Measurements from ENCODE around the gene SHMT1.
"Not testable (repeated sequence)": the region's sequence is repeated elsewhere in the genome, so short reads cannot be mapped to it uniquely, and the experiment has no call there.

SHMT1 gene

DNA sequence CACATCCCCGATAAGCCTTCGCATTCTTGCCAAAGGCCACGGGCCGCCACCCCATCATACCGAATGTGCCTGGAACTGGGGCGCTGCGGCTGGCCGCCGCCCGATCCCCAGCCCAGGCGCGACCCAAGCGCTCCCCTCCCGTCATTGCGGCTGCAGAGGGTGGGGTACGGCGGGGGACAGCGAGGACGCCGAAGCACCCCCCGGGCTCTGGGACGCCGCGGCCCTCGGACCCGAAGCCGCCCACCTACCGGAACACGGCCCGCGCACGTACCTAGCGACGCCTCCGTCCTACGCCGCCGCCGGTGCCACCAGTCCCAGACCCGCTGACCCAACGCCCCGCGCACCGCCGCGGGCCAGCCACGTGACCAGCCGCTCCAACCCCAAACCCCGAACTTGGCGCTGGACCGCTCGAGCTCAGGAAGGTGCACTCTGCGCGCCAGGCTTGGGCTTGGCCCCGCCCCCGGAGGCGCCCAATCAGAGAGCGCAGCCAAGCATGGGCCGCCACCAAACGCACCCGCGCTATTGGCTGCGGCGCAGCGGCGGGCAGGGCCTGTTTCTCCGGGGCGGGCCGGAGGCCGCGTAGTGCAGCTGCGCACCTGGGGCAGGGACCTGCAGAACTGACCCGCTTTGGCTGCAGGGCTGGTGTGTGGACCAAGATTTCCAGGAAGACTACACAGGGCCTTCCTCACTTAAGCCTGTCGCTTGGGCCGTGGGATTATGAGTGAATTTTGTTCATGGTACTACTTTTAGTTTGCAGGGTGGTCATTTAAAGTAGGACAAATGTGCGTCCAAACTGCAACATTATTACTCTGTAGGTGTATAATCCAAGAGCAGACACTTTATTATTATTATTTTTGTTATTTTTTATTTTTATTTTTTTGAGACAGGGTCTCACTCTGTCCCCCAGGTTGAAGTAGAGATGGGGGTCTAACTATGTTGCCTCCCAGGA lies at the start of gene SHMT1:
Gene SHMT1, minus strand, starts transcription at position 450 of the 949 bp plus-strand sequence. CDS start 7,569 bp downstream, outside the sequence.
- peak; percentile 64 for DNase-seq

DNA sequence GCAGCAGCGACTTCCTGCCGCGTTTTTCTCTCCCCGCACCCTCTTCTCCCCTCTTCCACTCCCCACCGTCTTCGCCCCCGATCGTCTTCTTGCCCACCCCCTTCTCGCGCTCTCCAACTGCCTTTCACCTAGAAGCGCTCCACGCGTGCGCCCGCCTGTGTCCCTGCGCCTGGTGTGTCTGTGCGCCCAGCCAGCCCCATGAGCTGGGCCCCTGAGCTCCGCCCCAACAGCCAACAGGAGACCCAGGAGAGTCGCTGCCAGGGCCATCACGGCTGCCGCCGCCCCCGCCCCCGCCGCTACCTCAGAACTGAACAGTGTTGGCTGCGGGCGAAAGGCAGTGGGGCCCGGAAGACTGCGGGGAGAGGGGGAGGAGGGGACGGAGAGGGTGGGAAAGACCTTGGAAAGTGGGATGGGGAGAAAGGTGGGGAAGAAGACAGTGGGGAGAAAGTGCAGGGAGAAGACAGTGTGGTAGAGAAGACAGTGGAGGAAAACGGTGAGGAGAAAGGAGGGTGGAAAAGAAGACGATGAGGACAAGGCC lies 48.7 kb upstream of the SHMT1 start:
- DNase-seq, result not testable (repeated sequence)

DNA sequence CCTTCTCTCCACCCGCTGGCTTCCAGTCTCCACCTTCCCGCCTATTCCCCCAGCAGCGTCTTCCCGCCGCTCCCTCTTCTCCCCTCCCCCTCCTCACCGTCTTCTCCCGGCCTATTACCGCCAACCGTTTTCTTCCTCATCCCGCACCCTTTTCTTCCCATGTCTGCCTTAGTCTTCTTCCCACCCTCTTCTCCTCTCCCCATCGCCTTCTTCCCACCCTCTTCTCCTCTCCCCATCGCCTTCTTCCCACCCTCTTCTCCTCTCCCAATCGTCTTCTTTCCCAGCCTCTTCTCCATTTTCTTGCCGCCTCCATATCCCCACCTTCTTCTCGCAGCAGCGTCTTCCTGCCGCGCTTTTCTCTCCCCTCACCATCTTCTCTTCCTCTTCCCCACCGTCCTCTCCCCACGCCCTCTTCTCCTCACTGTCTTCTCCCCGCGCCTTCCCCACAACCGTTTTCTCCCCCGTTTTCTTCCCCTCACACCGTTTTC lies 48.1 kb upstream of the SHMT1 start:
- not testable (repeated sequence) for DNase-seq

DNA sequence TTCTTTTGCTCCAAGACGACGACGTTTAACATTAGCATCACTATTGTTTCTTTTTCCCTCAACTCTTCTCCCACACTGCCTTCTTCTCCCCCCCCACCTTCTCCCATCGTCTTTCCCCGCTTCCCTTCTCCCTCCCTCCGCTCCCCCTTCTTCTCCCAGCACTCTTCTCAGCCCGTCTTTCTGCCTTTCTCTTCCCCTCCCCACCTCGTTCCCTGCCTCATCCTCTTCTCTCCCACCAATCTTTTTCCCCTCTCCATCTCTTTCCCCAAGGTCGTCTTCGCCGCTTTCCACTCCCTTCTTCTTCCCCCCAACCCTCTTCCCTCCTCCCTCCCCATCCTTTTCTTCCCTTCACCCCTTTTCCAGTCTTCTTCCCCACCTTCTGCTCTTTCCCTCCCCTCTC lies 47.4 kb upstream of the SHMT1 start:
- DNase-seq, result not testable (repeated sequence)

DNA sequence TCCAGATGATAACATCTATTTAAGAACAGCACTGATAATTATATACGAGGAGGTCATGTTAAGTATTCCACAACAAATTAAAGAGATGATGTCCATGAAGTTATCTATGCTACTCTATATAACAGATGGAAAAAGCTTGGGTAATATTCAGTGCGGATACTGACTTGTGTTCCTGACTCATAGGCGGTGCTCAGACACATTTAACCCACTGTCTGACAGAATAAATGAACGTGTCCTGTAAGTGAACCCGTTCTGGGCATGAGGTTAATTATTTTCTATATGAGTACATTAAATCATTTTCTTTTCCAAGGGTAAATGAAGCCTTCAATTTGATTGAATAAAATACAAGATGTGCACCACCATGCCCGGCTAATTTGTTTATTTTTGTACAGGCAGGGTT lies 46.0 kb upstream of the SHMT1 start:
- DNase-seq, result not testable (repeated sequence)

DNA sequence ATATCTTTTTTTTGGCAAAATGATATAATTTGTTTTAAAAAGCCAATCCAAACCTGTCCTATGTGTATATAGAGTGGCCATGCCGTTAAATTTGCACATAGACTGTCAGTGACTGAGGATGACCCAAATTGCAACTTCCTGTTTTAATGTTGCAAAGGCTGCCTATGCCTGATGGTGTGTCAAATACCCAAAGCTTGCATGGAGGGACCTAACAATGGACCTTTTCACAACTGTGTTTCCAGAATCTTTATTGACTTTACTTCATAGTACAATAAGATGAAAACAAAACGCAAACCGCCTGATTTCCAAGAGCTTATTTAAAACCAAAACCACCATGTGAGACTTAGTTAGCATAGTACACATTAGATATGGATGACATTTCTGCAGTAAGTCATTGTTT lies 45.6 kb upstream of the SHMT1 start:
- not testable (repeated sequence) for DNase-seq

DNA sequence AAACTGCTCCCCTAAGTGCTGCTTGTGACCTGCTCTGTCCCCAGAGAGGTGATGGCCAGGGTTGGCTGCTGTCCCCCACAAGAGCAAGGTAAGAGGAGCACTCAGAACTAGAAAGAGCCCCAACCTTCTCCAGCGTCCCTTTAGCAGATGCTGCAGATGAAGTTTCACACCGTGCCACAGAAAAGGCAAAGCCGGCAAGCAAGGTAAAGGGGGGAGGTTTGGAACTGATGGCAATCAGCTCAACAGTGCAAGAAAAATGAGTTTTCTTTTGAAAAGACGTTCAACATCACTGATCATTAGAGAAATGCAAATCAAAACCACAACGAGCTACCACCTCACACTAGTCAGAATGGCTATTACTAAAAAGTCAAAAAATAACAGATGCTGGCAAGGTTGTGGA lies 40.3 kb upstream of the SHMT1 start:
- DNase-seq, result not testable (repeated sequence)

DNA sequence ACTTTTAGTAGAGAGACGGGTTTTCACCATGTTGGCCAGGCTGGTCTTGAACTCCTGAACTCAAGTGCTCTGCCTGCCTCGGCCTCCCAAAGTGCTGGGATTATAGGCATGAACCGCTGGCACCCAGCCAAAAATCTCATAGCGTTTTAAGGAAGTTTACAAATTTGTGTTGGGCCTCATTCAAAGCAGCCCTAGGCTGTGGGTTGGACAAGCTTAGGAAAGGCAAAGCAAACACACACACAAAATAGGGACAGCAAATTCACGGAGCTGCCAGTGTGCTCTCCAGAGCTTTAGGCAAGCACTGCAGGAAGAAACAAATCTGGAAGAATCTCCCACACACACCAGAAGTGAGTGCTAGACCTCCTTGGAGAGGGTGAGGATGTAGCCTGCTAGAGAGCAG lies 39.8 kb upstream of the SHMT1 start:
- not testable (repeated sequence) for DNase-seq

DNA sequence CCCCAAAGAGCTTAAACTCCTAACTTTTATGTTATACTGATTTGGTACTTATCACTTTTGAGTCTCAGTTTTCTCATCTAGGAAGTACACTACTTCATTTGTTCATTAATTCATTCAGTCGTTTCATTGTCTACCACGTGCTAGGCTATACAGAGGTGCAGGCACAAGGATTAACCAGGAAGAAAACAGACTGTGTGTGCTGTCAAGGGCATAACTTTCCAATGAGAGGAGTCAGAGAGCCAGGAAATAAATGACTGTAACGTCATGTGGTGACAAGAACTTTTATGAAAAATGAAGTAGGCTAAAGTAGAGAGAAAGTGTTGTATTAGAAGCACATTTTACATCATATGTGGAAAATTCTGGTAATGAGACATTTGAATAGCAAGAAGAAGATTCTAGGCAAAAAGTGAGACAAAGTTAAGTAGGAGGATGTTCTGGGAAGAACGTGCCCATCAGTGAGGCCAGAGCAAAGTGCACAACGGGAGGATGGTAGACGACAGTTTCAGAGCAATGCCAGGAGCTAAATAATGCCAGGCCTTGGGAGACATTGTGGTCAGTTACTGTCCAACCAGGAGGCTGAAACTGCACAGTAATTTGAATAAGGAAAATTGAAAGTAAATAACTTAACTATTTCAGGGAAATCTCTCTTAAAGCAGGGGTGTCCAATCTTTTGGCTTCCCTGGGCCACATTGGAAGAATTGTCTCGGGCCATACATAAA lies 38.7 kb upstream of the SHMT1 start:
- not testable (repeated sequence) for DNase-seq

DNA sequence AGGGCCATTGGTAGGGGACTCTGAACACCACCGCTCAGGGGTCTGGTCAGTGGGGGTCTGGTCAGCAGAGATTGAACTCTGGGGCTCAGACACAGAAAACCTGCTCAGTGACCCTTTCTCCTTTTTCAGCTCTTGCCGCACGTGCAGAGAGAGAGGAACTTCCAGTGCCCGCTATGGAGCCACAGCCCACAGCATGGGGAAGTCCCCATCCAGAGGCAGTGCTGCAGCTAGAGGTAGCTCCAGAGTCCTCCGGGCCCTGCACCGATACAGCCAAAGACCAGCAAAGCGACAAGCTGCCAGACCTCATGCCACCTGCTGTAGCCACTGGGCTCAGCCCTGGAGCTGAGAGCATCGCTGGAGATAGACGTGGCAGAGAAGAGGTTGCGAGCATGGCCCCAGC lies 25.4 kb upstream of the SHMT1 start:
- DNase-seq, result not testable (repeated sequence)

DNA sequence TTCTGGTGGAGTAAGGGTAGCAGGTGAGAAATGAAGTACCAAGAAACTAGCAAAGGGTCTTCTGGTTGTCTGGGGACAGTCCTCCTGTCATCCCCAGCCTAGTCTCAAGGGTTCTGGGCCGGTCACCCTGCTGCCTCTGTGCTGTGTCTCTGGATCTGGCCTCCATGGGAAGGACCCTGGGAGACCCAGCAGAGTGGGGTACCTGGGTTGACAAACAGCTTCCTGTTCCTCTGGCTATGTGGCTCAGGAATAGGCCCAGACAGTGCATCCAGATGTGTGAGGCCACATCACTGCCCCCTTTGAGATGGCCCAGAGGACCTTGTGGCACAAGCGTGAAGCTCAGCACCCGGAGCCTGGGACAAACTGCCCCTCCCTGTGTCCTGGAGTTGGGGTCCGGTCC lies 24.9 kb upstream of the SHMT1 start:
- DNase-seq, result not testable (repeated sequence)

DNA sequence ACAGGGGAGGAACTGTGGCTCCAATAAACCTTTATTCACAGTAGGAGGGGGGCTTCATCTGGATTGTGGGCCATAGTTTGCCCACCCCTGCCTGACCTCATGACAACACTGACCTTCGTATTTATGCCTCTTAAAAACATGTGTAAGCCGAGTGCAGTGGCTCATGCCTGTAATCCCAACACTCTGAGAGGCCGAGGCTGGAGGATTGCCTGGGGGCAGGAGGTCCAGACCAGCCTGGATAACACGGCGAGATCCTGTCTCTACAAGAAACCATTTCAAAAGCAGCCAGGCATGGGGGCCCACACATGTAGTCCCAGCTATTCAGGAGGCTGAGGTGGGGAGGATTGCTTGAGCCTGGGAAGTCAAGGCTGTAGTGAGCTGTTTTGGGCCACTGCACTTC lies 24.2 kb upstream of the SHMT1 start:
- not testable (repeated sequence) for DNase-seq

DNA sequence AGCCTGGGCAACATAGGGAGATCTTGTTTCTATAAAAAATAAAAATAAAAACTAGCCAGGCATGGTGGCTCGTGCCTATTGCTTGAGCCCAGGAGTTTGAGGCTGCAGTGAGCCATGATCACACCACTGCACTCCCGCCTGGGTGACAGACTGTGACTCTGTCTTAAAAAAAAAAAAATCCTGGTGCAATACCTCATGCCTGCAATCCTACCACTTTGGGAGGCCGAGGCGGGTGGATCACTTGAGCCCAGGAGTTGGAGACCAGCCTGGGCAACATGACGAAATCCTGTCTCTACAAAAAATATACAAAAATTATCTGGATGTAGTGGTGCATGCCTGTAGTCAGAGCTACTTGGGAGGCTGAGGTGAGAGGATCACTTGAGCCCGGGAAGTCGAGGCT lies 20.9 kb upstream of the SHMT1 start:
- not testable (repeated sequence) for DNase-seq

DNA sequence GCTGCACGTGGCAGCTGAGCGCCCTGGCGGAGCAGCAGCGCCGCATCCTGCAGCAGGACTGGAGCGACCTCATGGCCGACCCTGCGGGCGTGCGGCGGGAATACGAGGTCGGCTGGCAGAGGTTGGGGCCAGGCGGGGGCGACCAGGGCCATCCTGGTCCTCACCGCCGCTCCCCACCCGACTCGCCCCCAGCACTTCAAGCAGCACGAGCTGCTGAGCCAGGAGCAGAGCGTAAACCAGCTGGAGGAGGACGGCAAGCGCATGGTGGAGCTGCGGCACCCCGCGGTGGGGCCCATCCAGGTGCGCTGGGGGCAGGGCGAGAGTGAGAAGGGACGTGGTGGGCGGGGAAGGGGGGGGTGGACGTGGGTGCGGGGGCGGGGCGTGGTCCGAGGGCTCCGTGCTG lies 19.7 kb upstream of the SHMT1 start:
- DNase-seq, result not testable (repeated sequence)

DNA sequence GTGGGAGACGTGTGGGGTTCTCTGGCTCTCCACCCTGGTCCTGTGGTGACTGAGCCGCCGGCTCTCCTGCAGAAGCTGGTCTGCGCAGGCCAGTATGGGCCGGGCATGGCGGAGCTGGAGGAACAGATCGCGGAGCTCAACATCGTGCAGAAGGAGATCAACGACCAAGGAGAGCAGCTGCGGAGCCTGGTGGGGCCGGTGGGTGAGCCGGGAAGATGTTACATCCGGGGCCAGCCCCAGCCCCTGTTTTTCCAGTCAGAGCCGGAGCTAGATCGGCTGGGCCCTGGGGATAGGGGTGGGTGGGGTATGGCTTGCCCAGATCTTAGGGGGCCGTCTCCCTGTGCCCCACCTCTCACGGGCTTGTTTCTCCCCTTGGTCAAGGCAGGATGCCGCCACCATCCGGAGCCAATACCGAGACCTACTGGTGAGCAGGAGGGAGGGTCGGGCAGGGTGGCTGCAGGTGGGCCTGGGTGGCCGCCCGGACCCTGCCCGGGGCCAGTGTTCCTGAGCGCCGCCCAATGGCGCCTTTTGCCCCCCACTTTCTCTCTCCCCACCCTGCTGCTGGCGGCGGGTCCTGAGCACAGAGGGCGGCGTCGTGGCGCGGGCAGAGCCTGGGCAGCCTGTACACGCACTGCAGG lies 19.2 kb upstream of the SHMT1 start:
- DNase-seq, result no peak

DNA sequence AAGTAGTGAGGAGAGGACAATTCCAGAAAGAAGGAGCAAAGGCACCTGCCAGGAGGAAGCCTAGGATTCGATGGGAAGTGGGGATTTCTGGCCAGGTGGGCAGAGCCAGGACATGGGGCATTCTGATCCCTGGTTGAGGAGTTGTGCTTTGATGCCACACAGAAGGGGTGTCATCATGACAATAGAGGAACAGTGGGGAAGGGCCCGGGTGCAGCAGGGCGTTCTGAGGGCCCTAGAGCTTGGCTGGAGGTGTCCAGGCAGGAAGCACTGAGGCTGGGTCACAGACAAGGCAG lies 18.5 kb upstream of the SHMT1 start:
- DNase-seq, result no peak

DNA sequence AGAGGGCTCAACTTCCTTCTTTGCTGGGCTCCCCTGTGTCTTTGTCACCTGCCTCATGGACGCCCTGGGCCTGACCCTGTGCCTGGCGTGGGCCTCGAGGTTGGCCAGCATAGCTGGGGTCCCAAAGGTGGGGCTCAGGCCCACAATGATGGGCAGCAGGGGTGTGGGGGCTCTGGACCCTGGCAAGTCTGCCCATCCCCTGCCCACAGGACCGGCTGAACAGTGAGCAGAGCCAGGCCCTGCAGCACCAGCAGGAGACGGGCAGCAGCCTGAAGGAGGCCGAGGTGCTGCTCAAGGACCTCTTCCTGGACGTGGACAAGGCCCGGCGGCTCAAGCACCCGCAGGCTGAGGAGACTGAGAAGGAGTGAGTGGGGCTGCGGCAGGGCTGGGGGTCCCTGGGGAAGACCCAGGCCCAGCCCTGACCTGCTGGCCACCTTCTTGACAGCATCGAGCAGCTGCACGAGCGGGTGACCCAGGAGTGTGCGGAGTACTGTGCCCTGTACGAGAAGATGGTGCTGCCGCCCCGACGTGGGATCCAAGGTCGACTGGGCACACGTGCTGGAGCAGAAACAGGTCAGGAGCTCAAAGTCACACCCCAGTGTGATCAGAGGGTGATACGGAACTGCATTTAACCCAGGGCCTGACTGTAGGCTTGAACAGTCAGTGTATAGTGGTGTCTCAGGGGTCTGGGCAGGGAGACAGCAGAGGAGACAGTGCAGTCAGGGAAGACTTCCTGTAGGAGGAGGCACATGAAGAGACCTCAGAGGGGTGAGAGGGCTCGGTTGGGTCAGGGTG lies 18.0 kb upstream of the SHMT1 start:
- DNase-seq, result no peak

DNA sequence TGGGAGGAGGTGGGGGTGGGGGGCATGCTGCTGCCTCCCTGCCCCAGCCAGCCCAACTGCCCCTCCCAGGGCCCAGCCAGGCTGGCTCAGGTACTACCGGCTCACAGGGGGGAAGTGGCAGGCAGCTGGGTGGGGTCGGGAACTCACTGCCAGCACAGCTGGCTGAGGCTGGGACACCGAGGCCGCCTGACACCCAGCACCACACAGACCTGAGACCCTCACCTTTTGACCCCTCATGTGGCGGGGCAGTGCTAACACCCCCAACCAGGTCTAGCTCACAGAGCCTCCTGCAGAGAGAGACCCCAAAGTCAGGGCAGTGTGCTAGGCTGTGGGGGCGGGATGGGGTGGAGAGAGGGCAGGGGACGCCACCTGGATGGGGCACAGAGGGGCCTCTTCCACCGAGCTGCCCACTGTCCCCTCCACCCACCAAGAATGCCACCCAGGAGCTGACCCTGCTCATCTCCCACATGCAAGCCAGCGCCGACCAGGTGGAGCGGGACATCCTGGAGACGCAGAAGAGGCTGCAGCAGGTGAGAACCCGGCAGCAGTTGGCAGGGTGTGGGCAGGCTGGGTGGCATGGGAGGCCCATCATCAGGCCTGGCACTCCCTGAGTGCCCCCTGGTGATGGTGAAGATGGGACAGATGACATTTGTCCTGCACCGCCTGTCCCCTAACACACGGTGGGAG lies 17.3 kb upstream of the SHMT1 start:
- no peak for DNase-seq

DNA sequence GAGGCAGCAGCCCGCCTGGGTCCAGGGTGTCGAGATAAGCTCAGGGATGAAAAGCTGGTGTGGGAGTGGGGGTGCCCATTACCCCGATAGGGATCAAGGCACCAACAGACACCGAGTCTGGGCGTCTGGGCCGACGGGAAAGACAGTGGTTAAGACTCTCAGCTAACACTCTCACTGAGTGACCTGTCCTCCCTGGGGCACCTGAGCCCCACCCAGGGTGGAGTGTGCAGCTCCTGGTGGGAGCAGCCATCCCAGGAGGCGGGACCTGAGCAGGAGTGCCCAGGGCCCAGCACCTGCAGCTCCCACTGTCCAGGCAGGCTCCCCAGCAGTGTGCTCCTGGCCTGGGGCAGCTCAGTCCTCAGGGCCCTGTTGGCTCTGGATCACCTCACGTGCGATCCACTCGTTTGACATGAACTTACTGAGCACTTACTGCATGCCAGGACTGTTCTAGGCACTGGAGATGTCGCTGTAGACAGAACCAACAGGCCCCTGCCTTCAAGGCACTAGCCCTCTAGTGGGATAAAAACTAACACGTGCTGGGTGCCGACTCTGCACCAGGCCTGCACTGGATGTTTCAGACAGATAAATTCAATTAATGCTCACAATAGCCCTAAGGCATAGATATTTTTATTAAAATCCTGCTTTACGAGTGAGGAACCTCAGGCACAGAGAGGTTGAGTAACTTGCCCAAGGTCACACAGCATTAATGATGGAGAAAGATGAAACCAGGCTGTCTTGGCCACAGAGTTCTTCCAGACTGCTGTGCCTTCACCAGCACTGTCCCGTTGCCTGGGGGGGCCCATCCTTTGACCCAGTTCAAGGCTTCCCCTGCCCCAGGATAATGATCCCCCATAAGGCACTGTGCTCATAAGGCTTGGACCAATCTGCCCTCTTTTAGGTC lies 16.1 kb upstream of the SHMT1 start:
- DNase-seq, result no peak

DNA sequence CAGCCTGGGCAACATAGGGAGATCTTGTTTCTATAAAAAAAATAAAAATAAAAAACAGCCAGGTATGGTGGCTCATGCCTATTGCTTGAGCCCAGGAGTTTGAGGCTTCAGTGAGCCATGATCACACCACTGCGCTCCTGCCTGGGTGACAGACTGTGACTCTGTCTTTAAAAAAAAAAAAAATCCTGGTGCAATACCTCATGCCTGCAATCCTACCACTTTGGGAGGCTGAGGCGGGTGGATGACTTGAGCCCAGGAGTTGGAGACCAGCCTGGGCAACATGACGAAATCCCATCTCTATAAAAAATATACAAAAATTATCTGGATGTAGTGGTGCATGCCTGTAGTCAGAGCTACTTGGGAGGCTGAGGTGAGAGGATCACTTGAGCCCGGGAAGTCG lies 15.3 kb upstream of the SHMT1 start:
- DNase-seq, result not testable (repeated sequence)

DNA sequence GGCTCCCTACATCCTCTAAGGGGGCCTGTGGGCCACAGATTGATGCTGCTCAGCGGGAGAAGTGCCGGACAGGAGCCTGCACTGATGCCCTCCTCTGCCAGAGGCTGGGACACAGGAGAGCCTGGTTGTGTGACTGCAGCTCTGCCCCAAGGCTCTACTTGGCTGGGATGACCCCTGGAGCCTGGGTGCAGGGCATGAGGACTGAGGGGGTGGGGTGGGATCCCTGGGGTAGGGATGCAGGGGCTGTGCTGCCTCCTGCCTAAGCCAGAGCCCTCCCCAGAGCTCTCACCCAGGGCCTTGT lies 14.8 kb upstream of the SHMT1 start:
- no peak for DNase-seq

Data from DMS 273 treated with DMSO at 0.1 percent for 48 hours (cell line).